Osteoblast (primary cell): Measurements from ENCODE around the gene ASB2. TPM values are rescaled to one million over a fixed set of nuclear protein-coding genes. Genes with fewer than 3 reads are reported as not detected.

Experiments
- DNase-seq: peaks from one replicate; pipeline ENCODE4 v3.0.0; 2011; ENCODE audit warnings: low spot score, mixed read lengths; ENCODE audit not compliant: insufficient read length; ENCODE audit errors: missing footprints
- H2AFZ ChIP-seq: 2 replicates; pipeline ENCODE4 v1.6.0; 2011; ENCODE audit warnings: mild to moderate bottlenecking, low read length
- H3K27ac ChIP-seq: 2 replicates; pipeline ENCODE4 v1.5.1; 2011; ENCODE audit warnings: mild to moderate bottlenecking, low read depth, low read length, moderate library complexity
- H3K27me3 ChIP-seq: 2 replicates; pipeline ENCODE4 v1.6.0; 2012; ENCODE audit warnings: mild to moderate bottlenecking, control low read depth, inconsistent platforms, low read length, moderate library complexity; ENCODE audit not compliant: insufficient read depth
- H3K36me3 ChIP-seq: 2 replicates; pipeline ENCODE4 v1.5.1; 2011; ENCODE audit warnings: mild to moderate bottlenecking, low read length, control low read depth, moderate library complexity; ENCODE audit not compliant: insufficient read depth
- H3K4me1 ChIP-seq: 2 replicates; pipeline ENCODE4 v1.5.1; 2011; ENCODE audit warnings: mild to moderate bottlenecking, low read length, control low read depth, moderate library complexity; ENCODE audit not compliant: insufficient read depth
- H3K4me2 ChIP-seq: 2 replicates; pipeline ENCODE4 v1.6.0; 2011; ENCODE audit warnings: mild to moderate bottlenecking, low read length; ENCODE audit not compliant: insufficient read depth
- H3K4me3 ChIP-seq: fragments of 200-600 bp; sonication (generic); 3 replicates; pipeline ENCODE4 v1.5.1; 2012; ENCODE audit warnings: mild to moderate bottlenecking, low read length, inconsistent platforms; ENCODE audit not compliant: insufficient read depth
- H3K79me2 ChIP-seq: 2 replicates; pipeline ENCODE4 v1.6.0; 2012; ENCODE audit warnings: mild to moderate bottlenecking, low read length, control low read depth, inconsistent platforms; ENCODE audit not compliant: insufficient read depth
- H3K9me3 ChIP-seq: 2 replicates; pipeline ENCODE4 v1.5.1; 2011; ENCODE audit warnings: low read depth, low read length, control low read depth
- H4K20me1 ChIP-seq: 2 replicates; pipeline ENCODE4 v1.6.0; 2012; ENCODE audit warnings: mild to moderate bottlenecking, low read length, control low read depth; ENCODE audit not compliant: insufficient read depth
- CTCF ChIP-seq: IDR thresholded peaks from 2 replicates; pipeline ENCODE4 v1.5.1; 2011; ENCODE audit warnings: mild to moderate bottlenecking, low read depth, low read length, moderate library complexity; ENCODE audit errors: extremely low read depth
- total RNA-seq: library from RNA; depleted of rRNA; stranded (reverse); fragments of >200 nt; gene quantifications from 2 replicates; pipeline ENCODE4 v1.2.3, GENCODE V29; 2012

ASB2 gene
- total RNA-seq, 1 donor = 1.1 TPM

- no peak for TF ChIP-seq CTCF
- no peak overlapping the region for H2AFZ ChIP-seq
- no peak overlapping the region for H3K4me2 ChIP-seq
- no peaks in the 10 kb centered on the region for H4K20me1 ChIP-seq
- H3K27me3 ChIP-seq = peaks cover 9% of the 10 kb centered on the region
- H3K27ac ChIP-seq = no peak overlapping the region
- DNase-seq = peak; percentile 83
- no peaks in the 10 kb centered on the region for H3K79me2 ChIP-seq
- H3K36me3 ChIP-seq = no peaks in the 10 kb centered on the region
- H3K4me3 ChIP-seq = no peak overlapping the region
- no peaks in the 10 kb centered on the region for H3K9me3 ChIP-seq
- peaks cover 5% of the 10 kb centered on the region for H3K4me1 ChIP-seq
Measured at GRCh38 chr14:94011795-94012194, 35.4 kb upstream of the ASB2 start.

- Histone ChIP-seq H3K79me2 (no peaks in the 10 kb centered on the region), H3K27ac (no peak overlapping the region)
Measured at GRCh38 chr14:94010625-94011024, 34.3 kb upstream of the ASB2 start.

GRCh38 chr14:94009767-94010166, 33.4 kb upstream of the ASB2 start:
- Histone ChIP-seq H3K79me2 (no peaks in the 10 kb centered on the region), H3K27ac (no peak overlapping the region), H3K4me3 (no peak overlapping the region), H3K4me1 (peaks cover 5% of the 10 kb centered on the region), H3K36me3 (no peaks in the 10 kb centered on the region), H3K4me2 (no peak overlapping the region), H4K20me1 (no peaks in the 10 kb centered on the region), H3K9me3 (no peaks in the 10 kb centered on the region), H2AFZ (no peak overlapping the region), H3K27me3 (peaks cover 15% of the 10 kb centered on the region)
- peak; percentile 85 for DNase-seq
- no peak for TF ChIP-seq CTCF

More at GRCh38 chr14:94010625-94011024, 34.3 kb upstream of the ASB2 start:
- Histone ChIP-seq H3K4me1 (peaks cover 5% of the 10 kb centered on the region), H2AFZ (no peak overlapping the region), H3K36me3 (no peaks in the 10 kb centered on the region), H3K4me2 (no peak overlapping the region), H3K9me3 (no peaks in the 10 kb centered on the region), H3K4me3 (no peak overlapping the region), H4K20me1 (no peaks in the 10 kb centered on the region), H3K27me3 (peaks cover 11% of the 10 kb centered on the region)
- TF ChIP-seq CTCF = no peak
- DNase-seq = peak; percentile 73

- DNase-seq = peak; percentile 68
- no peaks in the 10 kb centered on the region for H3K9me3 ChIP-seq
- no peak overlapping the region for H2AFZ ChIP-seq
- no peaks in the 10 kb centered on the region for H4K20me1 ChIP-seq
- H3K27ac ChIP-seq = no peak overlapping the region
- H3K27me3 ChIP-seq = peaks cover 17% of the 10 kb centered on the region
- TF ChIP-seq CTCF = no peak
- H3K4me1 ChIP-seq = peaks cover 5% of the 10 kb centered on the region
- no peaks in the 10 kb centered on the region for H3K79me2 ChIP-seq
- H3K4me3 ChIP-seq = no peak overlapping the region
- no peak overlapping the region for H3K4me2 ChIP-seq
- H3K36me3 ChIP-seq = no peaks in the 10 kb centered on the region
Measured at GRCh38 chr14:94008234-94008633, 31.9 kb upstream of the ASB2 start.
